NCI-H1694 treated with DMSO at 0.1 percent for 48 hours (cell line): ENCODE results near the gene PRCD.

ENCODE experiments used
- DNase-seq: peaks from one replicate; lab custom pipeline; 2025; lab: John Stamatoyannopoulos, UW

PRCD gene, protein sequence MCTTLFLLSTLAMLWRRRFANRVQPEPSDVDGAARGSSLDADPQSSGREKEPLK

DNA sequence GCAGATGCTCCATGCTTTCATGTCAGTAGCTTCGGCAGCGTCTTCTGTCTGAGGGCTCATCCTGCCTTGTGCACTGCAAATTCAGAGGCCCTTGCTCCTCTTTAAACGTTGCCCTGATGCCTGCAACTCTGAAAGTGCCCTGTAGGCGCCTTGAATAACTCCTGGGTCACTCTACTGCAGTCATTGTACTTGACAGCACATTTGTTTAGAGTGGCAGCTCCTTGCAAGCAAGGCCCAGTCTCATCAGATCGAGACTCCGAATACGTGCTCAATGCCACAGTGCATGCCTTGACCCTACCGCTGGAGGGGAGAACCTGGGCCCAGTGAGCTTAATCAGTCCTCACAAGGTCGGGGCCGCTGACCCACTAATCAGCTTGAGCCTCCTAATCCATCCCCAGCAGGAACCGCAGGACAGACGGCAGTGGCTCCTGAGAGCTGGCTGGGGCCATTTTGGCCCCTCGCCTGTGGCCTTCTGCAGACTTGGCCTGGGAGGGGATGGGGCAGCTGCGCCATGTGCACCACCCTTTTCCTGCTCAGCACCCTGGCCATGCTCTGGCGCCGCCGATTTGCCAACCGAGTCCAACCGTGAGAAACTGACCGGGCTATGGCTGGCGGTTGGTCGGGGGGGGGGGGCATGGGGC lies at the start of gene PRCD:
Gene PRCD, plus strand, starts transcription at position 414 of the 641 bp plus-strand sequence. Its CDS starts 98 bp downstream, at position 512.
- DNase-seq = no peak

DNA sequence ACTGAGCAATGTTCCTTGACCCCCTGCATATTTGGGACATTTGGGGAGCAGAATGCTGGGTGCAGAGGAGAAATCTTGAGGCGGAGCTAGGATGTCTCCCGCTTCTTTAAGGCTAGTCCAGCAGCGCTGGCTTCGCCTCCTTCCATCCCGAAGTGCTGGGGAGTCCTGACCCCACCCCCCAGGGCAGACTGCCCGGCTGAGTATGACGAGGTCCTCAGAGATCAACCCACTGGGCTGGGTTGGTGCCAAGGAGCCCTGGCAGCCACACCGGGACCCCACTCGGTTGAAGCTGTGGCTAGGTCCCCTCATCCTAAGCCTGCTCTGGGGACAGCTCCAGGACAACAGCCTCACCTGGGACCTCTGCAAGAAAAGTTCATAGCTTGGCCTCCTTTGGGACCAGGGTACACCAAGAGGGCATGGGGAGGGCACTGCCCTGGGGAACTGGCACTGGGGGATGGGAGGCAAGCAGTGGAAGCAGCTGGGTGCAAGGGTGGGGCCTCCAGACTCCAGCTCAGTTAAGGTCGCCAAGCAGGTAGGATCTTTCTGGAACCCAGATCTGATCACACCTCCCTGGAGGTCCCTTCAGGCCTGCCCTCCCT lies 49.6 kb upstream of the PRCD start:
- DNase-seq = no peak

DNA sequence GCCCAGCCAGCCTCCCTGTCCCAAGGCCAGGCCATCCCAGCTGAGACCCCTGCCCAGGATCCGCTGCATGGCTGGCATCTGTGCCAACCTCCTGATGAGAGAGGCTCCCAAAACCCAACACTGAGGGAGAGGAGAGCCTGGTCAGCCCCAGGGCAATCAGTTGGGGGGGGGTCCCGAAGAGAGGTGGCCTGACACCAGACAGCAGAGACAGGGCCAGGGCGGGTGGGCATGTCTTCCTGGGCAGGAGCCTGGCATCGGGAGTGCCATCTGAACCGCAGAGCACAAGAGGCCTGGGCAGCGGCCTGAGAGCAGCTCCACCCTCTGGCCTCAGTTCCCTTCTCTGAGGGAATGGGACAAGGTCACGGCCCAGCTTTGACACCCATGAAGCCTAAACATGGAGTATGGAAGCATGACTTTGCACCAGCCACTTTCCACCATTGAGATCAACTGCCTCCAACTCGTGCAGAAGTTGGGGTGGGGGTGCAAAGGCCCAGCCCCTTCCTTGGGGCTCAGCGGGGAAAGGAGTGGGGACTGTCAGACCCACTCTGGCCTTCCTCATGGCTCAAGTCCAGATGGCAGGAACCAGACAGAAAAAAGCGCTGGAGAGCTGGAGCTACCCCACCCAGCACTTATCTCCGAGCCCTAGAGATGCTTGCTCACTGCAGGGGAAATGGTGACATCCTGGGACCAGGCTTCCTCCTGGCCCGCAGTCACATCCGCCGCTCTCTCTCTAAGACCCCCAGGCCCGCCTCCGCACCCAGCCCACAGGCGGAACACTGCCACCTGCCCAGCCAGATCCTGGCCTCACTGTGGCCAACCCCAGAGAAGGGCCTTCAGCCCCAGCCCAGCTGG lies 48.3 kb upstream of the PRCD start:
- DNase-seq = no peak

DNA sequence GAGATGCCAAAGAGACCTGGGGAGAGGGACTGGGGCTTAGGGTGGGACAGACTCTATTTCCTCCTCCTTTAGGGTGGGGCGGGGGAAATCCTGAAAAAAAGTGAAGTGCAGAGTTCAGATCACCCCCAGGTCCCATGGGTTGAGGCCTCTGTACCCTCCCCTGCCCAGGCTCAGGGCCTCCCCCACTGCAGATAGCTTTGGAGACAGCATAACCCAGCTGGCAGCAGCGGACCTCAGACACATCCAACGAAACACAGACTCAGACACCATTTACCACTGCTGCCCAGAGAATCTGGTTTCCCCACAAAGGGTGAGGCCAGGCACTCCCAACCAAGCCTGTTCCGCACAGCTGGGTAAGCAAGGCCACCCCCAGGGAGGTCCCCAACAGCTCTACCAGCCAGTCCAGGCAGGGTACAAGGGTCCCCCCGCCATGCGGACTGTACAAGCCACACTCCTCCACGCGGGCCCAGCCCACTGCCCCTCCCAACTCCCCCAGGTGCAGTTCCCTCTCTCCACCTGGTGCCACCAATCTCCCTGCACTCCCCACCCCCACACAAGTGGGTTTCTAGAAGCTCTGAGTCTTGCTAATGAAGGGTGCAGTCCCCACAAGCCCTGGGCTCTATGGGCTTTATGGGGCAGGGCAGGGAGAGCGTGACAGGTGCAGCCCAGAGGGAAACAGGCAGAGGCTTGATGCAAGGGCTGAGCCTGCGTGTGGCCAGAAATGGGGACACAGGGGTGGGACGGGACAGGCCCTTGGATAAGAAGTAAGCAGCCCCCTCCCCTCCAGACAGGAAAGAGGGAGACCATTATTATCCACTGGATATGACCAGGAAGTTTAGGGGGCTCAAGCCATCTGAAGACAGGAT lies 47.5 kb upstream of the PRCD start:
- no peak for DNase-seq

DNA sequence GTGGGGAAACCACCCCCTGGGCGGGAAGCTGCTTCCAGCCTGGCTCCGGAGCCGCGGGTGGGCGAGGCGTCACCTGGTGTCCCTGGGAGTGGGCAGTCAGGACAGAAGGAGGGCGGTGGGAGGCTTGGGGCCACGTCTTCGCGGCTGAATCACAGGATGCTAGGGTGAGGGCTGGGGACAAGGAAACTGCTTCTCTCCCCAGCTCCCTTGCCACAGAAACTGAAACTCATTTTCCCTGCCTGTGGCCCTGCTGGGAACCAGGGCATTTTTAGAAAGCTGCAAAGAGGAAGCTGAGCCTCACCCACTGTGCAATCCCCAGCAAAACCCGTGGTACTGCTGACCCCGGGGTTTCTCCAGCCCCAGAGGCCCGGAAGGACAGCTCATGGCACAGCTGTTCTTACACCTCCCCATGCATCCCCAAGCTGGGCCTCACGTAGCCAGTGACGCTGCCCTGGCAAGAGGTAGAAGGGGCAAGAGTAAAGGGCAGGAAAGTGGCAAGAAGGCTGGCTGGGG lies 46.8 kb upstream of the PRCD start:
- DNase-seq = peak; percentile 16

DNA sequence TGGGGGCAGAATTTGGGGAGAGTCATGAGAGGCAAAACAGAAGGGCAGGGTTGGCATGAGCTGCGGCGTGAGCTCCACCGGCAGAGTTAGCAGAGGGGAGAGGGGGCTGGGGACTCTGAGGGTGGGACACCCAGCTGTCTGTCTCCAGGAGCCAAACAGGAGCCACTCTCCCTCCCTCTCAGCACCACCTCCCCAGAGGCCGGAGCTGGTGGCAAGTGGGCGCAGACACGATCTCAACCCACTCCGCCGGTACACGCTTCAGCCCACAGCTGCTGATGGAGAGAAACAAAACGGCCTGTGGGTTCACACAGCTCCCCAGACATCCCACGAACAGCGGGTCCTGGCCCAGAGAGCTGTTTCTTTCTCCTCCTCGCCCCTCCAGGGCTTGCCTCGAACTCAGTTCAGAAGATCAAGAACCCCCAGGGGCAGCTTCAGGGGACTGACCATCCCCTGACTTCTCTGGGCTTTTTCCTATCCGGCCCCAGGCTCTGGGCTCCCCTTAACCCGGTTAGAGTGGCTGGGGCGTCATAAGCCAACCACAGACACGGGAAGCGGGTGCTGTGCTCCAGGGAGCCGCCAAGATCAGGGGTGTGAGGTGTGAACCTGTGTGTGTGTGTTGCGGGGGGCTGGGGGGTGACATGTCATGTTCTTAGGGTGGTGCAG lies 46.2 kb upstream of the PRCD start:
- DNase-seq = no peak

DNA sequence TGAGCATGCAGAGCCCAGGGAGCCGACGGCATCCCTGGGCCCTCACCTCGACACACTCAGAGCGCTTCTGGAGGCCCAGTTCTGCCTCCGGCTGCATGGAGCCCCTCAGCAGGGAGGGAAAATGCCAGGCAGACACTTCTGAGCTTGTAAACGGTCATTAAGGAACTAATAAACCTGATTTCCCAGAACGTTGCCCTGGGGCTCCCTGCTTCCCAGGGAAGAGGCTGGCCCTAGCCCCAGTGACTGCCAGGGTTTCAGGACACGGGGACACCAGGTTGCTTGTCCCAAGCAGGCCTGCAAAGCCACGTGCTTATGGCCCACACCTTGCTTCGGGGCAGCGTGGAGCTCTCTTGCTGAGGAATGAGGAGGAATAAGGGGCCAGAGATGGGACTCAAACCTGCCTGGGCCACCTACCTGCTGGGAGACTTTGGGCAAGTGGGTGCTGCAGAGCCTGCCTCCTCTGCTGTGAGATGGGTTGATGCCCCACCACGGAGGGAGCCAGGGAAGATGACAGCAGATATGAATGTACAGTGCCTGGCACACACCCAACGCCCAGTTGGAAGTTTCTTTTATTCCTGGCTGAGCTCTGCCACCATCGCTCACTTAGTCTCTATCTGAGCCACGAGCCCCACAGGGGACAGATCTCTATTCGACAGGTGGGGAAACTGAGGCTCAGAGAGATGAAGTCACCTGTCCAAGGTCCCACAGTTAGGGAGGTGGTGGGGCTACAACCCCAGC lies 44.0 kb upstream of the PRCD start:
- DNase-seq = no peak

DNA sequence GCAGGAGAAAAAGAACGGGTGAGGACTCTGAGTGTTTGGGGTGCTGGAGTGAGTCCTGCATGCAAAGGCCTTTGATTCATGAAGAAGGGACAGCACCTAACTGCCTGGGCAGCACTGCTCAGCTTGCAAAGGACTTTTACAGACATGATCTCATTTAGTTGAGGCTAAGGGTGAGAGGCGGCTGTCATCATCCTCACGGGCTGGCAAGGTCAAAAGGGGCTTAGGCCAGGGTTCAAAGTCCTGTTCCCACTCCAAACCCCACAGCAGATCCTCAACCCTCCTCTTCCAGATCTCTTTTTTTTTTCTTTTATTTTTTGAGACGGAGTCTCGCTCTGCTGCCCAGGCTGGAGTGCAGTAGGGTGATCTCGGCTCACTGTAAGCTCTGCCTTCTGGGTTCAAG lies 43.4 kb upstream of the PRCD start:
- DNase-seq = no peak

DNA sequence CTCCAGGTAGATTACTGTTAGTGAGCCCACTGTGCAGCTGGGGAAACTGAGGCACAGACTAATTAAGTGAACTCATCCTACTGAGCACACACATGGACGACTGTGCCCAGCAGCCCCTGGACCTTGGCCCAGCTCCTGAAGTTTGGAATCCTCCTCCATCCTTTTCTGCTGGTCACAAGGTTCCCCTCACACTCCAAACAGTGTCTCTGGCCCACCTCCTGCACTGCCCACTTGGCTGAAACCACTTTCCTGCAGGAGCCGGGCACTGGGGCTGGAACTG lies 42.2 kb upstream of the PRCD start:
- no peak for DNase-seq

DNA sequence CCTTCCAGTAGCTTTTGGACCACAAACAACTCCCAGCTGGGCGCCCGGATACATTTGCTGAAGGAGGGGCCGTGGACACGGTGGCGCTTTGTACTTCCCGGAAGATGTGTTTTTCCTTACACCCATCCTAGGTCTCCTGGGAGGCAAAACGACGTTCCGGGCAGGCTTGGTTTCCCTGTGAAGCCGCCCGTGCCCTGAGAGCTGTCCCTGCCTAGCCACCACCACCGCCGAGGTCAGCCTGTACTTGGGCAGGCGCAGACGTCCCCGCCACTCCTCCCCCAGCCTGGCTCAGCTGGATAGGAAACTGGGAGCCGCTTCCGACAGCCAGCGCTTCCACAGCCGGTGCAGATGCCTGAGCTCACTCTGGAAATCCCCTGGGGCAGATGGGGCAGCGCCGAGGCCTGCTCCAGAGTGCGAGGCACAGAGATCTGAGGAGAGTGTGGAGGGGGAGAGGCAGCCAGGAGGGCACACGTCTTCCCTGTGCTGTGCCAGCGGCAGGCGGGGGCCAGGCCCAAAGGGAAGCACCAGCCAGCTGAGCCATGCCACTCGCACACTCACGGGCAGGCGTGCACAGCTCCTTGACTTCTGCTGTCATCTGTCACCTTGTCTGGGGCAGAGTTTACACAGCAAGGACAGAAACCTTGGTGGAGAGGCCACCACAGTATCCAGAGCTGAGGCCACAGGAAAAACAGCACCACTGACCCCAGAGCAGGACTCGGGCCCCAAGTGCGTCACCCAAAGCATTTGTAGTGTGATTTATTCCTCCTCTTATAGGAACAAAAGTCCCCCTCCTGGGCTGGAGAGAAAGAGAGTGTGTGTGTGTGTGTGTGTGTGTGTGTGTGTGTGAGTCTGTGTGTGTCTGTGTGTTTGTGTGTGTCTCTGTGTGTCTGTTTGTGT lies 41.6 kb upstream of the PRCD start:
- DNase-seq = peak; percentile 93

DNA sequence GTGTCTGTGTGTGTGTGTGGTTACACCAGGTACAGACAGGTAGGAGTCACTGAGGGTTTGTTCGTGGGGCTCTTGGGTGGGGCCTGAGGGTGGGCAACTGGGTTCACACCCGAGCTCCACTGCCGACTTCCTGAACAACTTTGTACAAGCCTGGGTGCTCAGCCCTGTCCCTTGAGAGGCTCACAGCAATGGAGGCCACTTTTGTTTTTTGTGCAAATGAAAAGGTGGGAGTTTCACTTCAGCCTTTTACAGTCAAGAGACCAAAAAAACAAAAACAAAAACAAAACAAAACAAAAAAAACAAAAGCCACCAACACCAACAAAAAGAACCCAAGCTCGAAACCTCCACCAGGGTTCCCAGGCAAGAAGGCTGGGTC lies 41.0 kb upstream of the PRCD start:
- DNase-seq = no peak

DNA sequence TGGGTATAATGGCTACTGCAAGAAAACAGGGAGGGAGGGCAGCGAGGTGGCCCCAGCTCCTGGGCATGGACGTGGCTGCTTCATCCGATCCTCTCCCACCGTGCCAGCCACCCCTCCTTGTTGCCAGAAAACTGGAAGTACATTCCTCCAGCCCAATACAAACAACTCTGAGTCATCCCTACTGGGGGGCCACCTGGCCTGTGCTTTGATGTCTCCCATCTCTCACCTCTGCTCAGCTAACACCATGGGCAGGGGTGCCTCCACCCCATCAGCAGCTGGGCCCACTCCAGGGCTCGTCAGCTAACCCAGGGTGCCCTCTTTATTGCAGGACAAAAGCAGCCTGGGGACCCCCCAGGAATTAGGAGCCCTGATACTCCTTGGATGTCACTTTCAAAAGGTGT lies 40.6 kb upstream of the PRCD start:
- no peak for DNase-seq

DNA sequence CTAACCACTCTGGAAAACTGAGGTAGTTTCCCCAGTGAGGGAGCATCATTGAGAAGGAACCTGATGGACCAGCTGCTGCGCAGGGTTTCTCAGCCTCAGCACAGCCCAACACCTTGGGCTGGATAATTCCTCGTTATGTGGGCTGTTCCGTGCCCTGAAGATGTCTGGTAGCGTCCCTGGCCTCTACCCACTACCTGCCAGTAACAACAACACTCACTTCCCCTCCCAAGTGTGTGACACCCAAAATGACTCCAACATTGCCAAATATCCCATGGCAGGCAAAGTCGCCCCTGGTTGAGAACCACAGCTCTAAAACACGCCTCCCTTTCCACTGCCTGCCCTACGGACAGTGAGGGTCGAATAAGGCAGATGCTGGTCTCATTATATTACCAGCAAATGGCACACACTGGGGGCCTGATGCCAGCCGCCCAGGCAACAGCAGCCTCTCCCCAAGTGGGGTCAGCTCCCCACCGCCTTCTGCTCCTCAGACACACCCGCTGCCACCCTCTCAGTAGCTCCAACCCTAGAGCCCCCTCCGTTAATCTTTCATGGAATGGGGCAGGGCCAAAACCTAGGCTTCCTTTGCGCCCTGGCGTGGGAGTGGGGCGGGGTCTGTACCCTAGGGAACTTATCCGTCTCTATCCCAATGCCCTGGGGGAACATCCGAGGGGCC lies 39.6 kb upstream of the PRCD start:
- DNase-seq = no peak

DNA sequence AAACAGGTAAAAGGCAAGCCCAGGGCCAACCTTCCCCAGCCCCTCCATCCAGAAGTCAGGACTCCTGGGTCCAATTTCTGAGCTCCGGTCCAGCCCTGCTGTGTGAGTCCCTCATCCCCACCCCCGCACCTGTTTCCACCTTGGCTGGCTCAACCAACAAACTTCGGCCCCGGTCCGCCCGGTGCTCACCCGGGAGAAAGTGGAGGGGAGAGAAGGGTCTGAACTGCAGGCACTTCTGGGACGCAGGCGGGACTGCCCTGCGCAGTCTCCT lies 39.2 kb upstream of the PRCD start:
- DNase-seq = no peak

DNA sequence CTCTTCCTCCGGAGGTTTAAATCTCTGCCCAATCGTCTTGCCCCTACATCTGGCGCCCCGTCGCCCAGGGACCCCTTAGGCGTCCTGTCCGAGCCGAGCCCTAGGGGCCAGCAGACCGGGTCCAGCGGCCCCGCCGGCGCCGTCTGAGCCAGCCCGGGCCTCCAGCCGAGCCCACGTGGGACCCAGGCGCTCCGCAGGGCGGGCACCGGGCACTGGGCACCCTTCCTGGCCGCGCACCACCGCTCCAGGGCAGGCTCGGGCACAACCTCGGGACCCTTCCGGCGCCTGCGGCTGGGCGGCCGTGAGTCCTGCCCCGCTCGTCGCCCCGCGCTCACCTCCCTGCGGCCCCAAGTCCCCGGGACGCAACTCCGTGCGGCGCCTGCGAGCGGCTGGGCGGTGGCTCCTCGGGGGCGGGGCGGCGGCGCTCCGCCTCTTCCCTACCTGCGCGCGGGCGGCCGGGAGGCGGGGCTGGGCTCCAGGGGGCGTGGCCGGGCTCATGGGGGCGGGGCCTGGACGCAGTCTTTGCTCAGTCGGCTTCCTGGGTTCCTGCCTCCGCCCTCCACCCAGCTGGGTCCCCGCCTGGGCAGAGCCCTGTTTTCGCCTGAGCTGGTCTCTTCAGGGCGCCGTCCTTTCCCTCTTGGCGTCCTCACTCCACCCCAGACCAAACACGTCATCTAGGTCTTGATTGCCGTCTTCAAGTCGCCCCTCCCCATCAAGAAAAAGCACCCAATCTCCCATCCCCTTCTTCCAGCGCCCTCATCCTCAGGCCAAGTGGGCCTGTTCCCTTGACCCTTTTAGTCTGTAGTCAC lies 38.6 kb upstream of the PRCD start, which contains the start of gene RHBDF2:
Gene RHBDF2, minus strand, starts transcription at position 406 of the 809 bp plus-strand sequence. CDS start 19,899 bp downstream, outside the sequence.
- peak; percentile 53 for DNase-seq

DNA sequence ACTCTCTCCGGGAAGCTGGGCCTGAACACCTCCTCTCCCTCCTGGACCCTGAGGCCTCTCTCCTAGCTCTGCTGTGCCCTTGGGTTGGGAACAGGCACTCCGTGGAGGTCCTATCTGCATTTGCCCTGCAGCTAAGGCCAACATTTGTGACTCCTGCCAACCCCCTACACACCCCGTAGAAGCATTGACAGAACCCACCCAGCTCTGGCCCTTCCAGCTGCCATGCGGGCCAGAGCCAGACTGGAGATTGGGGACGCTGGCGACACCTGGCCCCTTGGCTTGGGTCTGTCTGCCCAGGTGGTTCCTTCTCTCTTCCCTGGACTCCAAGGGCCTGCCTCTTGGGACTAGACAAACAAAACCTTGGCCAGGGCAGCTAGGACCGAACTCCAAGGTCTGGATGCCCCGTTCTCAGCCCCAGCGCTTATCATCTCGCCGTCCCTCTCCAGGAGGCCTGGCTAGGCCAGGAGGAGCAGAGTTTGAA lies 38.0 kb upstream of the PRCD start:
- no peak for DNase-seq

DNA sequence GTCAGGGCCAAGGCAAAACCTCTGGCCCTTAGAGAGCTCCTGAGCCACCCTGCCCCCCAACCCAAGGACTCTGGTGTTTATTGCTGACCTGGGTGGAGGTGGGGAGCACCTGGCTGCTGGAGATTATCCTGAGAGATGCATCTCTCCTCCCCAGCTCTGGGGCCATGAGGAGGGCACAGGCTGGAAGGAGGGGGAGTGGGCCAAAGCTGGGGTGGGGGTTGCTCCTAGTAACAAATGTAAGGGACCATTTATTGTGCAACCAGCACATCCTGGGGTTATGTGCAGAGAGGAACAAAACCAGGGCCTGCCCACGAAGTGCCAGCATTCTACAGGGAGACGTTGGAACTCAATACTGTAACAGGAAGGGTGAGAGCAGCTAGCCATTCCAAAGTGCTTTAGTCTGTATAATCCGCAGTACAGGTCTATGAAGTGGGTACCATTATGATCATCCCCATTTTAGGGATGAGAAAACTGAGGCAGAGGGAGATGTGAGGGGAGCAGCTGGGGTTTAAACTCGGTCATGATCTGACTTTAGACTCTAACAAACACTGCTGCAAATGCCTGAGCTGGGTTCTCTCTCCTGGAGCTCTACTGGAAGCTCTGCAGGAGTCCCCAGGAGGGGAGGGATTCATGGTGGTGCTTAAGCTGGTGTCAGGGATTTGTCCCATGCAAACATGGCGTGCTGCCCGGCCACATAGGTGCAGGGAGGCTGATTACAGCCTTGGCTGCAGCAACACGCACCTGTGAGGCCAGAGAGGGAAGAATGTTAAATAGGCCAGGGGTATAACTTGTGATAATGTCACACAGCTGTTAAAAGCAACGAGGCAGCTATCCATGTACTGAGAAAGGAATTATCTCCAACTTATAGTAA lies 37.3 kb upstream of the PRCD start:
- DNase-seq = no peak
